Skeletal muscle cell (primary cell): ENCODE data around the gene DAPP1.

Source experiments
- DNase-seq: peaks from one replicate; pipeline ENCODE4 v3.0.0-alpha.2; 2010; ENCODE audit warnings: low read depth
- H3K4me3 ChIP-seq: 2 replicates; pipeline ENCODE4 v1.5.1; 2011; ENCODE audit warnings: low read depth, mild to moderate bottlenecking, control low read depth, low read length, moderate library complexity

DAPP1 gene

DNA sequence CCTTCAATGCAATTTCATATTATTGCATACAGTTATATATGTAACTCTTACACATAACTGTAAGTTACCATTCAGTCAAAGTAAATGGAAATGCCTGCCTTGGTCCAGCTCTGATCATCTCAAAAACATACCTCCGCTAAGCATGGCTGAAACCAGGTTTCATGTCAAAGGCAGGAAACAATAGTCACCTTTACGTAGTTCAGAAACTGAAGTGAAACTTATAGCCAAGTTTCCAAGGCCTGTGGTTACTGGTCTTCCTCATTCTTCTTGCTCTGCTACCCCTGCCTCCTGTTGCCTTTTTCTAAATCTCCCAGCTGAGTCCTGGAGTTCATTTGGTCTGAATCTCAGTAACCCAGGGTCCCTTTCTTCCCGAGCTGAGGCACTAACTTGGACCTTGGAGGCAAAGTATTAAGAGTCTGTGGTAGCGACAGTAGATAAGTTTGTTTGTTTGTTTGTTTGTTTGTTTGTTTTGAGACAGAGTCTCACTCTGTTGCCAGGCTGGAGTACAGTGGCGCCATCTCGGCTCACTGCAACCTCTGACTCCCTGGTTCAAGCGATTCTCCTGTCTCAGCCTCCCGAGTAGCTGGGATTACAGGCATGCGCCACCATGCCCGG, 30.8 kb downstream of the DAPP1 start:
- H3K4me3 ChIP-seq: no peak overlapping the region
- DNase-seq: no peak

DNA sequence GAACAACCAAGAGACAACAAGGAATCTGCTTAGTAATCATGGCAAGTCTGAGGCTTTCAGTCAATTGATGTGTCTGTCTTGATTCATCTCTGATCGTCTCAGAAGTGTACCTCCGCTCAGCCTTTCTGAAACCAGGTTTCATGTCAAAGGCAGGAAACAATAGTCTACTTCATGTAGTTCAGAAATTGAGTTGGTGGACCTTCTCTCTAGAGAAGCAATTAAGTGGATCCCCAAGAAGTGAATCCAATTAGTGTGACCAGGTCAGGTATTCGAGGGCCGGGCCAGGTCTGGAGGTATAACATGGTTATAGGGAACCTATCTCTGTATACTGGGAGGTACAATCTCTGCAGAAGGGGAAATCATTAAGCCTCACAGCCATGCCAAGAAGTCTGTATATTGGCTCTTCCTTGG, 32.0 kb downstream of the DAPP1 start:
- DNase-seq: no peak
- no peak overlapping the region for H3K4me3 ChIP-seq

DNA sequence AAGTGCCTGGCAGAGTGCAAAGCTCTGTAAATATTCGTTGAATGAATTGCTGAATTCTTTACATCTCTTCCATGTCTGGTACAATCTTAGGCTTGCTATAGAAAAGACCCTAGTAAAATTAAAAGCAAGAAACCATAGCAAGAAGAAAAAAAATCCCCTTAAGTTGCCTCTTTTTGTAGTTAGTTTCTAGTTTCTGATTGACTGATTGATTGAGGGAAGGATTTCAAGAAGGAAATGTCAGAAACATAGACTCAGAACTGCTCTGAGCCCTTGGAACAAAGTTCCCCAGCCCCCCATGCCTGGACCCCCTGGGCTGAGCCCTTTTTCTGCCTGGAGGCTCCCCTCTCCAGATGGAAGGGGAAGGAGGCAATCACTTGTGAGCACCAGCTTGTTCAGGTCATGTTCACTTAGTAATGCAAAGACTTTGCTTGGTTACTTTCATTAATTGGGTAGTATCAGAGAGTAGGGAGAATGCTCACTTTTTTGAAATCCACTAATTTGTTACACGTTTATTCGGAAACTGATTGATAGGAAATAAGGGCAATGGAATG, 35.6 kb downstream of the DAPP1 start:
- no peak overlapping the region for H3K4me3 ChIP-seq
- DNase-seq: no peak

DNA sequence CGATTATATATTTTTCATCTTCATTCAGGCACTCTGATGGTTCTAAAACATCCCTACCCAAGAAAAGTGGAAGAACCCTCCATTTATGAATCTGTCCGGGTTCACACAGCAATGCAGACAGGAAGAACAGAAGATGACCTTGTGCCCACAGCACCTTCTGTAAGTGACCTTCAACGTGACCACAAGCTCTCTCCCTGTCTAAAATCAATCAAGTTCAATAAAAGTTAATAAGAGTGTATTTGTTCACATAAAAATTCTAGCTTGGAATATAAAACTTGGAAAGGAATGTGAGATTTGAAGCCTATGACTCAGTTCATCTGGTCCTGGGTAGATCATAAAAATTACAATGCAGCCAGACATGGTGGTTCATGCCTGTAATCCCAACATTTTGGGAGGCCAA, 36.6 kb downstream of the DAPP1 start:
- no peak overlapping the region for H3K4me3 ChIP-seq
- no peak for DNase-seq

DNA sequence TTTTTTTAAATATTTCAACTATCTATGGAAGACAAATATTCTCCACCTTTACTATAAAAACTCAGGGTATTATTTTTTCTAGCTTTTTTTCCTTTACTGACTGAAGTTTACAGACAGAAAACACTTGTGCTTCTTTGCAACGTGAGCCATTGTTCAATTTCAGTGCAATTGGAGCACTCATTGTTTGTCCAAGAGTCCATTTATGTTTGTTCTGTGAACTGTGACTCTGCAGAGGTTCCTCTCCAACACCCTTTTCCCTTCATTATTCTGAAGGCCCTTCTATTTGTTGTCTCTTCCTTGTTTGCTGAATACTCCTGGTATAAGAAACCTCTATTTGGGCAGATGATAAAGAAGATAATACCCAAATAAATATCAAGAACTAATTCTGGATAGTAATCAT, 37.4 kb downstream of the DAPP1 start:
- H3K4me3 ChIP-seq: no peak overlapping the region
- no peak for DNase-seq

DNA sequence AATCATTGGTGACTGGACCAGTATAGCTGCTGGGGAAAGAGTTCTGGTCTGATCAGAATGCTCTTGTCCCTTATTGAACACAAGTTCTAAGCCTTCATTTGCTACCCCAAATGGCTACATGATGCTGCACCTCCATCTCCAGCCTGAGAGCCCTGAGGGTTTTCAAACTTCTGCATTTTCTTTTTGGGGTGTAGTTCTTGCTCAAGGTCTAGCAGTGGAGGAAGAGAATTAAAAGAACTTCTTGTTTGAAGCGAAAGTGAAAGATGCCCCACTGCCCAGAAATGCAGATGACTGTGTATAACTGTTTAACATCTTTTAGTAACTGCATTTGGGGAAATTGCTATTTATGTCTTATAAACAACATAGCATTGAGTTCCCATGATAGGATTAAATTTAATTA, 39.1 kb downstream of the DAPP1 start:
- no peak overlapping the region for H3K4me3 ChIP-seq
- no peak for DNase-seq

DNA sequence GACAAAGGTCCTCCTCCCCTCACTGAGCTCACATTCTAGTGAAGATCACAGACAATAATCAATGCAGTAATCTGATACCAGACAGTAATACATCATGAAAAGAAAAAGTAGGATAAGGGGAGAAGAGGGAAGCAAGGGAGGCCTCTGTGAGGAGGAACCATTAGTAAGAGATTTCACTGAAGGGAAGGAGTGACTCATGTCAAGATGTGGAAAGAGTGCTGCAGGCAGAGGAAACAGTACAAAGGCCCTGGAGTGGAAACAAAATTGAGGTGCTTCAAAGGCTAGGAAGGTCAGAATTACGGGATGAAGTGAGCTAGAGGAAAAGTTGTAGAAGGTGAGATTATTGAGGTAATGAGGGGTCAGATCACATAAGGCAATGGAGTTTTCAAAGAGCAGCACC, 39.5 kb downstream of the DAPP1 start:
- H3K4me3 ChIP-seq: no peak overlapping the region
- peak; percentile 39 for DNase-seq

DNA sequence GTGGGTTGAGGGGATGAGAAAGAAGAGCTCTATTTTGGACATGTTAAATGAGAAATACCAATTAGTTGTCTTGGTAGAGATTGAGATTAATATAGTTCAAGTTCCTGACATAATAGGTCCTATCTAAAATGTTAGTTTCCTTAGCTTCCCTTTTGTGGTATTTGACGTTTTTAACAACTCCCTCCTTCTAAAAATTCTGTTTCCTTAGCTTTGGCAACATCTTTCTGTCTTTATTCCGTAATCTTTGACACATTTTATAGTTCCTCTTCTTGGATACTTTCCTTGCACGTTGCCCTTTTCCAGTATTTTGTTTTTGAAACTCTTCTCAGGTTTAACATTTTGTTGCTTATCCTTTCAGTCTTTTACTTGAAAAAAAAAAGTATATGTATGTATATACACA, 40.7 kb downstream of the DAPP1 start:
- H3K4me3 ChIP-seq: no peak overlapping the region
- no peak for DNase-seq

DNA sequence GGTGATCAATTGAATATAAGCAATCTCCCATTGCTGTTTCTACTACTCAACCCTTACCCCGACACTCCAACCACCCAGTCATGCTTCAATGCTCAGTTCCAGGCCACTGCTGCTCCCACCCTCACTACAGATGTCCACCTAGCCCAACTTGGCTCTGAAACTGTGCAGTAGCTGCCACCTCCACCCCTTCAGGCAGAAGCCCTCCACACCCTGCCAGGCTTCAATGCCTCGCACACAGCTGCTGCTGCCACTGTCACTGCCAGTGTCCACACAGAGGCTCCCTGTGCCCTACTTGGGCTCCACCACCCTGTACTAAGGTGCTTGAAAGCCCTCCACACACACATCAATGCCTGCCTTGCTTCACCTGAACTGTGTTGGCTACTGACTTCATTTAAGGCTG, 43.0 kb downstream of the DAPP1 start:
- H3K4me3 ChIP-seq: no peak overlapping the region
- DNase-seq: no peak

DNA sequence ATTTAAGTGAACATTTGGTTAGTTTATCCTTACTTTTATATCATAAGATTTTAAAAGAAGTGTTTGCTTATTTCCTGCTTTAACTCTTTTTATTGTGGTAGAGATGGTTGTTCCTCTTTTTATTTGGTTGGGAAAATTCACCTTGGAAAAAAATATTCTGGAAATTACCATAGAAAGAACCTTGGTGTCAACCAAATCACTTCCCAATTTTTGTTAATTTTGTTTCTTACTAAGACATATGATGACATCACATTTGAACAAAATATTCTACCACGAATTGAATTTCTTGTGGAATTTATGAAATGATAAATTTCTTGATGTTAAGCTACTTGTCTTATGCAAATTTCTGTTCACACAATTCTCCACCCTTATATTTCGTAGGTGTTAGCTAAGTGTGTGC, 43.9 kb downstream of the DAPP1 start:
- no peak overlapping the region for H3K4me3 ChIP-seq
- DNase-seq: no peak

DNA sequence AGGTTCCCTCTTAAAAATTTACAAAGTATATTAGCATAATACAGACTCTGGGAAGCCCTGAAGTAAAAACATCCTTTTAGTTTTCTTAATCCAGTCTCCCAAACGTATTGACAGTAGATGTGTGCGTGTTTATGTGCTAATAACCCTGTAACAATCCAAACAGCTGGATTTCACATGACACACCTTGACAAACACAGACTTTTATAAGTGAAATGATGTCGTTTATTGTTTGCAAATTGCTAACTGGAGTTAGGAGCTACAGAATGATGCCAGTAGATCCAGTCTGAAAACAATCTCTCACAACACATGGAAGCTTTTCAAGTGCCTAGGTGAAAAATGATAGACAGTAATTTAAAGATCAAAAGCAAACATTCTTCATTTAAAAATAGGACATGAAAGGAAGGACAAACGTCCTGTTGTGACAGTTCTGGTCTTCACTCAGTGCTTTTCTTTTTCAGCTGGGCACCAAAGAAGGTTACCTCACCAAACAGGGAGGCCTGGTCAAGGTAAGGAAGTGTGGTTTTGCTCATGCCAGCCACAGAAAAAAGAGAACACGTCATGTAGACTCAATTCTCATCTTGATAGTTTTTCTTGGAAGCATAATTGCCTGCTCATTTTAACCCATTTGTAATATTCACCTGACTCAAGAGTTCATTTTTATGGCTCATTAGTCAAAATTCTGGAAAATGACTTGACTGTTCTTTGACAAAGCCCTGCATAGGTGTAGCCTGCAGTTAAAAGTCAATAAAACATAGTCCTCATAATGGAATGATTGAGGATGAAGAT, 44.7 kb downstream of the DAPP1 start:
- H3K4me3 ChIP-seq: no peak overlapping the region
- DNase-seq: no peak

DNA sequence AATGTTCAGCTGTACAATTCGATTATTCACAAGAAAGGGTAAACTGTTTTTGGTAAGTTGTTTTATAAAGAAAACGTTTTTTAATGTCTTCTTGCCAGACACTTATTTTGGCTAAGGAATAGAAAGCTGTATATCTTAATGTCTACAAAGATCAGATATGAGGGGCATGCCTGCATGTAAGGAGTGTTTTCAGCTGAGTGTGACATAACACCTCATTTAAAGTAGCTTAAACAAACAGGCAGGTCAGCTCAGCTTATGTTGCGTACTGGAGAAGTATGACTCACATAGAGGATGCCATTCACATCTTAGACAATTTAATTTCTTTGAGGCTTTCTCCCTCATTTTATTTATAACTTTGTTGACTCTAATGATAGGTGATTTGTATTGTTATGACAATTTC, 47.2 kb downstream of the DAPP1 start:
- peak; percentile 11 for DNase-seq
- H3K4me3 ChIP-seq: no peak overlapping the region

DNA sequence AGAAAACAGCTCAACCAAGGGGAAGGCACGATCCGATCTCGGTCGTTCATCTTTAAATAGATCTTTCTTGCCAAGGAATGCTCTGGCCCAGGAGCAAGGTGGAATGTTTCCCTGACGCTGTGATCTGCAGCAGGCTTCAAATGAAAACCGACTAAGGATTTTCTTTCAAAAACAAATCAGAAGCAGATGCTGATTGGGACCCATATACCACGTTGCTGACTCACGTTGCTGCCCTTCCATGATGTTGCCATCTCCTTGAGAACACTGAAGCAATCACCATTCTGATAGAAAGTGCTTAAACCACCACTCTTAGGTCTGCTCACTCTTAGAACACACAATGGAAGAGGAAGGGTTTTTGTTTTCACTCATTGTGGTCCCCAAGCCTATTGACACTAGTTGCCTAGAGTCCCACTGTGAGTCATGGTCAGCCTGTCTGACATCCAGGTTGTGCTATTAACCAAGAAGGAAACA, 51.5 kb downstream of the DAPP1 start:
- no peak overlapping the region for H3K4me3 ChIP-seq
- peak; percentile 20 for DNase-seq

DNA sequence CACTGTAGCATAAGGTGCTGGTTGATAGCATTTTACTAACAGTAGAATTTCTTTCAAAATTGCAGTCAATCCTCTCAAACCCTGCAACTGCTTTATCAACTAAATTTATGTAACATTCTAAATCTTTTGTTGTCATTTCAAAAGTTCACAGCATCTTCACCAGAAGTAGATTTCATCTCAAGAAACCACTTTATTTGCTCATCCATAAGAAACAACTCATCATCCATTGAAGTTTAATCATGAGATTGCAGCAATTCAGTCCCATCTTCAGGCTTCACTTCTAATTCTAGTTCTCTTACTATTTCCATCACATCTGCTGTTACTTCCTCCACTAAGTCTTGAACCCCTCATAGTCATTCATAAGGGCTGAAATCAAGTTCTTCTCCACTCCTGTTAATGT, 55.9 kb downstream of the DAPP1 start:
- DNase-seq: no peak
- no peak overlapping the region for H3K4me3 ChIP-seq

DNA sequence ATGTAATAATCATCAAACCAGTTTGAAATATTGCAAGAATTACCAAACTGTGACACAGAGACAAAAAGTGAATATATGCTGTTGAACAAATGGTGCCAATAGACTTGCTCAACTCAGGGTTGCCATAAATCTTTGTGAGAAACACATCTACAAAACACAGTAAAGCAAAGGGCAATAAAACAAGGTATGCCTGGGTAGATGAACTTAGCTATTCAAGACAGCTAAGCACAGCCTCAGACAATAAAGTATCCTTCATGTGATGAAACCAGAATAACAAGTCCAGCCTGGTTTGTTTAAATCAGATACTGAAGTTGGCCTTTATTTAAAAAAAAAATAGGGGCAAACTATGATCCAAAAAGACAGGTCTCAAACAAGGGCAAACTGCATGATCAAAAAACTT, 58.4 kb downstream of the DAPP1 start:
- no peak overlapping the region for H3K4me3 ChIP-seq
- DNase-seq: no peak

DNA sequence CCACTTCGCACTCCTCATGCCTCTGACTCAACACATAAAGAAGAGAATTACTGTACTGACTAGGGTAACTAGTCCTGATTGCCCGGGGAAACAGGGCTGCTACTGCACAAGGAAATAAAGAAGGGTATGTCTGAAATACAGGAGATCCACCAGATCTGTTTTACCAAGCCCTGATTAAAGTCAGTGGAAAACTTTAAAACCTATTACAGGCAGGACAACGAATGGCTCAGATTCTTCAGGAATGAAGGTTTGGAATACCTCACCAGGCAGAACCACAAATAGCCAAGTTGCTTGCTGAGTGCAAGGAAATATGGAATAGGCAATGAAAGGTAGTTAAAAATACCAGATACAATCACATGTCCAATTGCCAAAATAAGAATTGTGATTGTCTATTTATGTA, 60.3 kb downstream of the DAPP1 start:
- H3K4me3 ChIP-seq: no peak overlapping the region
- no peak for DNase-seq

DNA sequence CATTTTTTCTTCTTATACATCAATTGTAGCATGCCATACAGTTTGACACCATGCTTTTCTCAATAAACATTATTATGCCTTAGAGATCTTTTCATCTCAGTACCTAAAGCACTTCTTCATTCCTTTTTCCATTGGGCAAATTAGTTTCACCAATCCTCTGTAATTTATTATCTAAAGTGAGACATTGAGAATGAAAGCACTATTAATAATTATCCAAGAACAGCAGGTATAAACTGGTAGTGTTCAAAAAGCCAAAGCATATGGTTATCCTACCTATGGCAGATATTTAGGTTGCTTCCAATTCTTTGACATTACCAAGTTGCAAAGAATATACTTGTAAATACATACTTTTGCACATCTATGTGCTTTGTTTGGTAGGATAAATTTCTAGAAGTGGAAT, 62.0 kb downstream of the DAPP1 start:
- no peak overlapping the region for H3K4me3 ChIP-seq
- DNase-seq: no peak

DNA sequence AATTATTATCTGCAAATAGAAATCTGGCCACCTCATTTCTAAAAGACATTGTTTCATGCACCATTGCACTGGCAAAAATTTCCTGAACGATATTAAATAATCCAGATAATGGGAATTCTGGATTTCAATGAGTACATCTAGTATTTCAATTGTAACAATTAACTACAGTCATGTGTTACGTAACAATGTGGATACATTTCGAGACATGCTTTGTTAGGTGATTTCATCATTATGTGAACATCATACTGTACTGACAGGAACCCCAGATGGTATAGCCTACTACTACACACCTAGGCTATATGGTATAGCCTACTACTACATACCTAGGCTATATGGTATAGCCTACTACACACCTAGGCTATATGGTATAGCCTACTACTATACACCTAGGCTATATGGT, 62.8 kb downstream of the DAPP1 start:
- H3K4me3 ChIP-seq: no peak overlapping the region
- DNase-seq: no peak

DNA sequence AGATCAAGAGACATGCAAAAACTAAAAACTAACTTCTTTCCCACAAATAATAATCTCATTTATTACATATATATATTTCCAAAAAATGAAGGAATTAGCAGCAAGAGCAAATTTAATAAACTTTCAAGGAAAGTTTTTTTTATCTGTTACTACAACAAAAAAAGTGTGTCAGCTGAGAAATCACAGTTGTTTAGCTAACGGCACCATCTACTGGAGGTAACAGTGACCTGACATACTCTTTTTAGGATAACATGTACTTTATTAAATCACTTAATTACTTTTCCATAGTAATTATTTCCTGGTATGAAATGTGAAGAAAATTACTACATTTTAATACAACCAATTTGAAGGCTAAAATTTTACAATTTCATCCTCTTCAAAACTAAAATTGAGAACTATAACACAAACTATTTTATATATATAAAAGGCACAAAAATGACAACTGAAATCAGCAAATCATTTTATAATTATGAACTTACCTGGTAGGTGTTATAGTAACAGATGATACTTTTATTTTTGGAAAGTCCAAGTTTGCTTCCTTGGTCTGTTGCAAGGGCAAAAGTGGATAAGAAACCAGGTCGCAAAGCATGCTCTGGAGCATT, 68.5 kb downstream of the DAPP1 start:
- H3K4me3 ChIP-seq: no peak overlapping the region
- no peak for DNase-seq

DNA sequence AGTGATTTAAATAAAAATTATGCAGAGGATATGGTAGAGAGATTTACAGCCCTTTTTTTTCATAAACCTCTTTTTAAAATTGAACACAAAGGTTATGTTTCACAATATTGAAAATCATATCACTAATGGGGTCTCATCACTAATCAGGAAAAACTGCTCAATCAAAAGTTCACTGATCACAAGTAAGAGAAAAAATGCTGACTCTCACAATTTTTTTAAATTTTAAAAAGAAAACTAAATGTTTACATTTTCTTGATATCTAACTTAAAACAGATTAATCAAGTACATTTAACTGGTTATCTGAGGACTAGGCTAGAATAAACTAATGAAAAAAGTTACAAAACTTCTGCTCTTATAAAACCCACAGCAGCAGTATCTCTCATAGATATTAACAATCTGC, 69.1 kb downstream of the DAPP1 start:
- no peak overlapping the region for H3K4me3 ChIP-seq
- DNase-seq: no peak

DNA sequence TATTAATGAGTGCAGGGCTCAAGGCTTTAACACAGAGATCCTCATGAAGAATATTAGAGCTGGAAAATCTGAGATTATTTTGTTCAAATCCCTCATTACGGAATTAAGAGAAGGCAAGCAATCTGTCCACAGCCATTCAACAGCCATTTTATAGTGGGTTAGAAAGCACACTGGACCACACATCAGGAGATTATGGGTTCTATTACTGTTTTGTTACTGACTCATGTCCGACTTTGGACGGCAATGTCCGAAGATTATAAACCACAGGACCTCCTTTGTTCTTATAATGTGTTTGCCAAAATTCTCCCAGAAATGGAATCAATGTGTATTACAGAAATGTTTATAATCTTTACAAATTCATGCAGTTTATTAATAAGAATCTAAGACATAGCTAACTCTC, 69.5 kb downstream of the DAPP1 start:
- no peak overlapping the region for H3K4me3 ChIP-seq
- DNase-seq: no peak
